Vagina (tissue), 2 donors: ENCODE results near the gene RPL5. TPM values are rescaled to one million over a fixed set of nuclear protein-coding genes. Genes with fewer than 3 reads are reported as not detected.

Source experiments
- DNase-seq, 2 donors: peaks; one replicate each; pipeline ENCODE4 v3.0.0-alpha.2; 2017; ENCODE audit errors: extremely low spot score in 2 of 2
- H3K27ac ChIP-seq: fragments of 200-600 bp; sonication (generic); one replicate; pipeline ENCODE4 v1.5.1; 2019
- H3K27me3 ChIP-seq: fragments of 200-600 bp; sonication (generic); one replicate; pipeline ENCODE4 v1.5.1; 2019
- H3K36me3 ChIP-seq, 2 donors: fragments of 200-600 bp; sonication (generic); one replicate each; pipeline ENCODE4 v1.5.1; 2017 to 2019
- H3K4me1 ChIP-seq: fragments of 200-600 bp; sonication (generic); one replicate; pipeline ENCODE4 v1.5.1; 2019
- H3K4me3 ChIP-seq, 2 donors: fragments of 200-600 bp; sonication (generic); 1 replicate in 1 of 2; 2 replicates in 1 of 2; pipeline ENCODE4 v1.5.1; 2016 to 2019
- H3K9me3 ChIP-seq: fragments of 200-600 bp; sonication (generic); one replicate; pipeline ENCODE4 v1.5.1; 2019
- CTCF ChIP-seq, 3 experiments: fragments of 450-650 bp in 2 of 3; fragments of 200-600 bp in 1 of 3; sonication (generic) in 1 of 3; IDR thresholded peaks; one replicate each; pipeline ENCODE4 v1.5.1; 2017 to 2019; ENCODE audit warnings: antibody characterized with exemption in 3 of 3, mild to moderate bottlenecking in 2 of 3, moderate library complexity in 2 of 3
- POLR2A ChIP-seq, 2 donors: fragments of 450-650 bp; IDR thresholded peaks; one replicate each; pipeline ENCODE4 v1.6.1; 2017; ENCODE audit warnings: antibody characterized with exemption in 2 of 2, mild to moderate bottlenecking in 2 of 2, moderate library complexity in 2 of 2
- POLR2AphosphoS5 ChIP-seq, 2 donors: sonication (generic); formaldehyde crosslinking; IDR thresholded peaks; one replicate each; pipeline ENCODE4 v1.9.0; 2017; ENCODE audit warnings: antibody characterized with exemption in 2 of 2, mild to moderate bottlenecking in 2 of 2, low read depth in 1 of 2; ENCODE audit not compliant: insufficient read depth in 1 of 2
- intact Hi-C: fragments of 100-400 bp; cut with DNase I; formaldehyde crosslinking; loops from one replicate; pipeline ENCODE4 v1.15.1; 2023
- total RNA-seq: library from RNA; depleted of rRNA; stranded (reverse); fragments of >200 nt; gene quantifications from one replicate; pipeline ENCODE4 v1.2.3, GENCODE V29; 2016

RPL5 gene
- total RNA-seq, 1 donor from 2014 or later = 1,502 TPM

DNA sequence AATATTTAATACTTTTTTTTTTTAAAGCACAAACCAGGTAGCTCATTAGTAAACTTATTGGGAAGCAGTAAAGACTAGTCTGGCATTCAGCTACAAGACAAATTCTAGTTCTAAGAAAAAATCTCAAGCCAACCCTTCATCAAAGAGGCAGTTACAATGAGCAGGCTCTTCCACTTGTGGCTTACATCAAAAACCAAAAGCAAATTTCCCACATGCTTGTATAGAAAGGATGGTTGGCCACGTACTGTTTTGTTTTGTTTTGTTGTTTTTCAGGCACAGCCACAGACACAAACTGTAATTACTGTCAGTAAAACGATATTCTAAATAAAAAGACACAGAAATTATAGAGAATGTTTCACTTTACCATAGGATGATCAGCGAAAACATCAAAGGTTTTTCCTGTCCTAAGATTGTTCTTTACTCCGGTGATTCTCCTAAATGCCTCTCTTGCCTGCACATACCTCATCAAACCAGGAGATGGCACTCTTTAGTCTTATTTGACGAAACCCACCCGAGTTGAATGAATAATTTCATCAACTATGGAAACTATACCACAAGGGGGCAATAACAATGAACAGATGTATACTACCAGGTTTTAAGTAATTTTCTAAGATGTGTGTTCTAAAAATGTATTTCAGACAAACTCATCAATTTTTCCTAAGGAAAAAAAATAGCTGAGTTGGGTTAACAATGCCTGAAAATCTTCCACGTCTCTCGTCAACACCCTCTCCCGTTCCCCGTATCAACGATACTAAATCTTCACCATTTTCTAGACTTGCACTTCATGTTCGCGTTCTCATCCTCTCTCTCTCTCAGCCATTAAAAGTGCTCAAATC is 26.9 kb downstream of the RPL5 start:
- intact Hi-C loops = loop anchor here (2.0 kb wide), 1 partner anchor 136 kb away; no protein-coding TSS in a partner anchor
- Histone ChIP-seq H3K27ac (no peak overlapping the region), H3K27me3 (no peaks in the 10 kb centered on the region), H3K9me3 (no peaks in the 10 kb centered on the region), H3K36me3 (no peaks in the 10 kb centered on the region), H3K4me3 (peak overlapping the region; percentile 9 to 15), H3K4me1 (no peaks in the 10 kb centered on the region)
- no peak for DNase-seq
- TF ChIP-seq CTCF (IDR thresholded peaks at IDR 0.05) (peak; percentile 92 to 99 (median 99)), POLR2A (IDR thresholded peaks at IDR 0.05) (no peak), POLR2AphosphoS5 (IDR thresholded peaks at IDR 0.05; ENCODE audit: insufficient read depth in 1 of 2, low read depth in 1 of 2) (peak in 1 of 2 donors; percentile 82)

DNA sequence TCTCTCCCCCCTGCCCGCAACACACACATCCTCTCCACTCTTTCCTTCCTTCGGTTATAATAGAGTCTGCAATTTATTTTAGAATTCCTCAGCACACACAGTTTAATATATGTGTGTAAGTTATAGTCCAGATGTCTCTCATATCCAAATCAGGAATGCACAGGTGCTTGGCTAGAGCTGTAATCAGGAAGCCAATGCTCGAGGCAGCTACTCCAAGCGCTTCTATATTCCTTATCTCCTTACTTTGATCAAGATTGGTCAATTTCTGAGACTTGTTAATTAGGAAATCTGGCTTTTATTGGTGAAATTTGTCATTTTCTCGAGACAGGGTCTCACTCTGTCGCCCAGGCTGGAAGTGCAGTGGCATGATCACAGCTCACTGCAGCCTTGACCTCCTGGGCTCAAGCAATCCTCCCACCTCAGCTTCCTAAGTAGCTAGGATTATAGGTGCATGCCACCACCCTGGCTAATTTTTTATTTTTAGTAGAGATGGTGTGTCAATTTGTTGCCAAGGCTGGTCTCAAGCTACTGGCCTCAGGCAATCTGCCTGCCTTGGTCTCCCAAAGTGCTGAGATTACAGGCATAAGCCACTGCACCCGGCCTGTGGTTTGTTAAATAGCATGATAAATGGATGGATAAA is 27.7 kb downstream of the RPL5 start:
- no peaks in the 10 kb centered on the region for H3K4me1 ChIP-seq
- H3K27ac ChIP-seq = no peak overlapping the region
- no peaks in the 10 kb centered on the region for H3K36me3 ChIP-seq
- intact Hi-C loops = loop anchor here (2.0 kb wide), 1 partner anchor 135 kb away; no protein-coding TSS in a partner anchor
- H3K9me3 ChIP-seq = no peaks in the 10 kb centered on the region
- no peak for DNase-seq
- H3K27me3 ChIP-seq = no peaks in the 10 kb centered on the region
- peak overlapping the region; percentile 9 to 15 for H3K4me3 ChIP-seq
- TF ChIP-seq CTCF (IDR thresholded peaks at IDR 0.05) (no peak), POLR2A (IDR thresholded peaks at IDR 0.05) (no peak), POLR2AphosphoS5 (IDR thresholded peaks at IDR 0.05; ENCODE audit: insufficient read depth in 1 of 2, low read depth in 1 of 2) (no peak)

DNA sequence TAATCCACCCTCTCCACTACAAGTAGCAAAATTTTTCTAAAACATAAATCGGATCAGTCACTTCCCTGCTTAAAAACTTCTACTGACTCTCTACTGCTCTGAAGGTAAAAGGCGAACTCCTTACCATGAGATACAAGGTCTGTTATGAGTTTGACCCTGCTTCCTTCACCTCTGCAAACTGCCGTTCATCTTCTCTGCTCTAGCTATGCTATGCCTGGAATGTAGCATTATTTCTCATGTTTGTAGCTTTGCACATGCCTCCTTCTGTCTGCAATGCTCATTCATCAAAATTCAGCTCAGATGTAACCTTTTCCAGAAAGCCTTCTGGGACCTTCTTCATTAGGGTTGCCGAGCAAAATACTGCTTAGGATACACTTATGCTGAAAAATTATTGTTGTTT is 30.8 kb downstream of the RPL5 start:
- H3K36me3 ChIP-seq = no peaks in the 10 kb centered on the region
- no peak for DNase-seq
- H3K4me3 ChIP-seq = no peak overlapping the region
- H3K9me3 ChIP-seq = no peaks in the 10 kb centered on the region
- intact Hi-C loops = no loop called here
- no peaks in the 10 kb centered on the region for H3K4me1 ChIP-seq
- no peaks in the 10 kb centered on the region for H3K27me3 ChIP-seq
- H3K27ac ChIP-seq = no peak overlapping the region
- TF ChIP-seq CTCF (IDR thresholded peaks at IDR 0.05) (no peak), POLR2AphosphoS5 (IDR thresholded peaks at IDR 0.05; ENCODE audit: insufficient read depth in 1 of 2, low read depth in 1 of 2) (no peak), POLR2A (IDR thresholded peaks at IDR 0.05) (no peak)

- H3K4me3 ChIP-seq = no peak overlapping the region
- H3K9me3 ChIP-seq = no peaks in the 10 kb centered on the region
- TF ChIP-seq CTCF (IDR thresholded peaks at IDR 0.05) (no peak), POLR2AphosphoS5 (IDR thresholded peaks at IDR 0.05; ENCODE audit: insufficient read depth in 1 of 2, low read depth in 1 of 2) (no peak), POLR2A (IDR thresholded peaks at IDR 0.05) (no peak)
- no peaks in the 10 kb centered on the region for H3K36me3 ChIP-seq
- H3K4me1 ChIP-seq = no peaks in the 10 kb centered on the region
- H3K27ac ChIP-seq = no peak overlapping the region
- intact Hi-C loops = no loop called here
- DNase-seq = no peak
- no peaks in the 10 kb centered on the region for H3K27me3 ChIP-seq
Measured at GRCh38 chr1:92864131-92864530, 32.3 kb downstream of the RPL5 start.

GRCh38 chr1:92870591-92870990 is 38.8 kb downstream of the RPL5 start:
- no peaks in the 10 kb centered on the region for H3K4me1 ChIP-seq
- TF ChIP-seq POLR2AphosphoS5 (IDR thresholded peaks at IDR 0.05; ENCODE audit: insufficient read depth in 1 of 2, low read depth in 1 of 2) (no peak), POLR2A (IDR thresholded peaks at IDR 0.05) (no peak), CTCF (IDR thresholded peaks at IDR 0.05) (no peak)

More at GRCh38 chr1:92870591-92870990, 38.8 kb downstream of the RPL5 start:
- Histone ChIP-seq H3K27ac (no peak overlapping the region), H3K4me3 (no peak overlapping the region), H3K36me3 (no peaks in the 10 kb centered on the region), H3K27me3 (no peaks in the 10 kb centered on the region), H3K9me3 (no peaks in the 10 kb centered on the region)
- intact Hi-C loops = no loop called here
- DNase-seq = no peak
